Uterus (tissue), 4 donors: Measurements from ENCODE around the gene SLC27A1. TPM values are rescaled to one million over a fixed set of nuclear protein-coding genes. Genes with fewer than 3 reads are reported as not detected.

Experiments
- DNase-seq, 2 donors: peaks; one replicate each; pipeline ENCODE4 v3.0.0-alpha.2; 2019 to 2020
- H3K27ac ChIP-seq, 2 donors: fragments of 200-600 bp; sonication (generic); 1 replicate in 1 of 2; 2 replicates in 1 of 2; pipeline ENCODE4 v1.5.1; 2016 to 2018
- H3K27me3 ChIP-seq, 2 donors: fragments of 200-600 bp; sonication (generic); one replicate each; pipeline ENCODE4 v1.5.1; 2018 to 2019; ENCODE audit warnings: control low read depth in 1 of 2
- H3K36me3 ChIP-seq, 2 donors: fragments of 200-600 bp; sonication (generic); one replicate each; pipeline ENCODE4 v1.5.1; 2019; ENCODE audit warnings: control low read depth in 1 of 2
- H3K4me1 ChIP-seq, 2 donors: fragments of 200-600 bp; sonication (generic); one replicate each; pipeline ENCODE4 v1.5.1; 2018 to 2019; ENCODE audit warnings: control low read depth in 1 of 2
- H3K4me3 ChIP-seq, 2 donors: fragments of 200-600 bp; sonication (generic); 1 replicate in 1 of 2; 2 replicates in 1 of 2; pipeline ENCODE4 v1.5.1; 2018 to 2019; ENCODE audit warnings: mild to moderate bottlenecking in 1 of 2
- H3K9me3 ChIP-seq, 2 donors: fragments of 200-600 bp; sonication (generic); one replicate each; pipeline ENCODE4 v1.5.1; 2019; ENCODE audit warnings: control low read depth in 1 of 2
- POLR2A ChIP-seq, 2 donors: fragments of 450-650 bp; IDR thresholded peaks; one replicate each; pipeline ENCODE4 v1.6.1; 2016; ENCODE audit warnings: antibody characterized with exemption in 2 of 2, mild to moderate bottlenecking in 1 of 2, moderate library complexity in 1 of 2
- intact Hi-C: fragments of 100-400 bp; cut with DNase I; formaldehyde crosslinking; loops from one replicate; pipeline ENCODE4 v1.15.1; 2023; ENCODE audit warnings: low total_unique reads
- total RNA-seq, 4 donors: library from RNA; depleted of rRNA in 3 of 4; stranded (reverse); fragments of >200 nt in 3 of 4; gene quantifications; one replicate each; pipeline versions ENCODE4 v1.1.0 to v1.2.4, GENCODE V29; 2014 to 2023
- TF ChIP-seq, protein P1 (sequence below), 4 experiments: fragments of 200-600 bp in 2 of 4; fragments of 450-650 bp in 2 of 4; sonication (generic) in 2 of 4; IDR thresholded peaks; one replicate each; pipeline ENCODE4 v1.5.1; 2016 to 2019; ENCODE audit warnings: antibody characterized with exemption in 4 of 4, mild to moderate bottlenecking in 2 of 4, moderate library complexity in 1 of 4
- donor health status: DM: yes; HTN: yes; CAD: no.

The SLC27A1 gene
- total RNA-seq, 4 donors from 2014 or later = 7.1 to 36.5 (median 26.9) TPM

DNA sequence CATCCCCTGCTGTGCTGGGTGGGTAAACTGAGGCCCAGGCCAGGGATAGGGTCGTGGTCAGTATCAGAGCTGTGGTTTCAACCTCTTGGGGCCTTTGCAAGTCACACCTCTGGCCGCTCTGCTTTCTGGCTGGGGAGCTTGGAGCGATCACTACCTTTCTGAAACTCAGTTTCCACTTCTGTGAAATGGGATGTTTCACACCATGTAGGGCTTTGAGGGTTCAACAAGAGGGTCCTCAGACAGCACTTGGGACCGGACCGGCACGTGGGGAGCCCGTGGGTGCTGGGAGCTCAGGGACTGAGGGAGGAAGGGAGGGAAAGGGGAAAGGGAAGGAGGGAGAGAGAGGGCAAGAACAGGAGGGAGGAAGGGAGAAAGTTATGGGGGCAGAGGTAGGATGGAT is 62.2 kb downstream of the SLC27A1 start:
- Histone ChIP-seq H3K9me3 (no peaks in the 10 kb centered on the region), H3K4me3 (no peak overlapping the region), H3K4me1 (no peaks in the 10 kb centered on the region), H3K36me3 (no peaks in the 10 kb centered on the region), H3K27me3 (no peaks in the 10 kb centered on the region), H3K27ac (no peak overlapping the region)
- intact Hi-C loops = no loop called here
- TF ChIP-seq, protein P1, sequence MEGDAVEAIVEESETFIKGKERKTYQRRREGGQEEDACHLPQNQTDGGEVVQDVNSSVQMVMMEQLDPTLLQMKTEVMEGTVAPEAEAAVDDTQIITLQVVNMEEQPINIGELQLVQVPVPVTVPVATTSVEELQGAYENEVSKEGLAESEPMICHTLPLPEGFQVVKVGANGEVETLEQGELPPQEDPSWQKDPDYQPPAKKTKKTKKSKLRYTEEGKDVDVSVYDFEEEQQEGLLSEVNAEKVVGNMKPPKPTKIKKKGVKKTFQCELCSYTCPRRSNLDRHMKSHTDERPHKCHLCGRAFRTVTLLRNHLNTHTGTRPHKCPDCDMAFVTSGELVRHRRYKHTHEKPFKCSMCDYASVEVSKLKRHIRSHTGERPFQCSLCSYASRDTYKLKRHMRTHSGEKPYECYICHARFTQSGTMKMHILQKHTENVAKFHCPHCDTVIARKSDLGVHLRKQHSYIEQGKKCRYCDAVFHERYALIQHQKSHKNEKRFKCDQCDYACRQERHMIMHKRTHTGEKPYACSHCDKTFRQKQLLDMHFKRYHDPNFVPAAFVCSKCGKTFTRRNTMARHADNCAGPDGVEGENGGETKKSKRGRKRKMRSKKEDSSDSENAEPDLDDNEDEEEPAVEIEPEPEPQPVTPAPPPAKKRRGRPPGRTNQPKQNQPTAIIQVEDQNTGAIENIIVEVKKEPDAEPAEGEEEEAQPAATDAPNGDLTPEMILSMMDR (IDR thresholded peaks at IDR 0.05) = no peak
- TF ChIP-seq POLR2A (IDR thresholded peaks at IDR 0.05) = no peak
- no peak for DNase-seq

DNA sequence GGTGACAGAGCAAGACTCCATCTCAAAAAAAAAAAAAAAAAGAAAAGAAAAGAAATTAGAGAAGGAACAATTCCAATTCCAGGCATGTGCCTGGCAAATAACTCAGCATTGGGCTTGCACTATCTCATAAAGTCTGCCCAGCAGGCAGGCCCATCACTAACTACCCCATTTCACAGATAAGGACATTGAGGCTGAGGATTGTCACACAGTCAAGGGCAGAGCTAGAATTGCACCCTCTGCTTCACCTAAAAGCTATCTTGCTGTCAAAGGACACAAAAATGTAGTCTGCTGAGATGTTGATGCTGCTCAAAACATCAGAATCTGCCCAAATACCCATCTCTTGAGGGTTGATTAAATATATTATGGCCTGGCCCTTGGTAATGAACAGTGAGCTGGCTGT is 64.4 kb downstream of the SLC27A1 start:
- Histone ChIP-seq H3K27me3 (no peaks in the 10 kb centered on the region), H3K4me1 (peaks cover 0 to 8% of the 10 kb centered on the region in 2 donors), H3K4me3 (no peak overlapping the region), H3K9me3 (no peaks in the 10 kb centered on the region), H3K36me3 (no peaks in the 10 kb centered on the region), H3K27ac (no peak overlapping the region)
- no peak for DNase-seq
- intact Hi-C loops = no loop called here
- no peak for TF ChIP-seq POLR2A (IDR thresholded peaks at IDR 0.05)
- TF ChIP-seq, protein P1 (IDR thresholded peaks at IDR 0.05) = no peak

DNA sequence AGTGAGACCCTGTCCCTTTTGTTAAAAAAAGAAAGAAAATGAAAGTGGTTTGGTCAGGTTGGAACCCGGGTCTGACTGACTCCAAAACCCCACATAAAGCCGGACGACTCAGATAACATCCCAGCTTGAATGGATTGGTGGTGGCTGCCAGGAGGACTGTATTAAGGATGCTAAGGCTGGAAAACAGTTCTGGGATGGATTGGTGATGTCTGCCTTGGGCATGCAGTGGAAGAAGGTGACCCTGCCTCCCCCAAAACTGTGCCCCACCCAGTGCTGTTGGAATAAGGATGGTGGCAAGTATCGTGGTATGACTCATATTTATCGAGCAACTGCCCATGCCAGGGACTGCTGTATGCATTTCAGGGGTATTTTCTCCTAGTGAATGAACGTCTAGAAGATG is 66.6 kb downstream of the SLC27A1 start:
- DNase-seq = no peak
- Histone ChIP-seq H3K36me3 (no peaks in the 10 kb centered on the region), H3K9me3 (no peaks in the 10 kb centered on the region), H3K4me3 (no peak overlapping the region), H3K27ac (no peak overlapping the region), H3K27me3 (no peaks in the 10 kb centered on the region), H3K4me1 (peaks cover 0 to 8% of the 10 kb centered on the region in 2 donors)
- TF ChIP-seq, protein P1 (IDR thresholded peaks at IDR 0.05) = no peak
- TF ChIP-seq POLR2A (IDR thresholded peaks at IDR 0.05) = no peak
- intact Hi-C loops = no loop called here

DNA sequence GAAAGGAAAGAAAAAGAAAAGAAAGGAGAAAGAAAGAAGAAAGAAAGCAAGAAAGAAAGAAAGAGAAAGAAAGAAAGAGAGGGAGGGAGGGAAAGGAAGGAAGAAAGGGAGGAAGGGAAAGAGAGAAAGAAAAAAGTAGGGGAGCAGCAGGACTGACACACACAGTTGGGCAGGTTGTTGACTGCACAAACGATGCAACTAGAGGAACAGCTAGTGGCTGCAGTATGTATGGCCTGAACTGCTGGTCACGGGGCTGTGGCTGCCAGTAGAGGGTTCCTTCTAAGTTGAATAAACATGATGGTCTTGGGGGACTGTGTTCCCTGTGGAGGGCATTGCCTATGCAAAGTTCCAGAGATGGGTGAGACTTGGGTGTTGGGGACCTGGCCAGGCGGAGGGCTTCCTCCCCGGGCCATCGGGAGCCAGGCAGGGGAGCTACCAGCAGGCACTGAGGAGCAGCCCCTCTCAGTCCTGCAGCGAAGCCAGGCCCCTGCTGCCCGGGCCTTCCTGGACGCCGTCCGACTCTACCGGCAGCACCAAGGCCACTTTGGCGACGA is 68.4 kb downstream of the SLC27A1 start:
- Histone ChIP-seq H3K36me3 (no peaks in the 10 kb centered on the region), H3K4me1 (peaks cover 0 to 8% of the 10 kb centered on the region in 2 donors), H3K9me3 (no peaks in the 10 kb centered on the region), H3K27ac (peak overlapping the region in 1 of 2 donors; percentile 46), H3K27me3 (no peaks in the 10 kb centered on the region), H3K4me3 (peak overlapping the region; percentile 28 to 39)
- DNase-seq = no peak
- intact Hi-C loops = no loop called here
- TF ChIP-seq, protein P1 (IDR thresholded peaks at IDR 0.05) = no peak
- no peak for TF ChIP-seq POLR2A (IDR thresholded peaks at IDR 0.05)

DNA sequence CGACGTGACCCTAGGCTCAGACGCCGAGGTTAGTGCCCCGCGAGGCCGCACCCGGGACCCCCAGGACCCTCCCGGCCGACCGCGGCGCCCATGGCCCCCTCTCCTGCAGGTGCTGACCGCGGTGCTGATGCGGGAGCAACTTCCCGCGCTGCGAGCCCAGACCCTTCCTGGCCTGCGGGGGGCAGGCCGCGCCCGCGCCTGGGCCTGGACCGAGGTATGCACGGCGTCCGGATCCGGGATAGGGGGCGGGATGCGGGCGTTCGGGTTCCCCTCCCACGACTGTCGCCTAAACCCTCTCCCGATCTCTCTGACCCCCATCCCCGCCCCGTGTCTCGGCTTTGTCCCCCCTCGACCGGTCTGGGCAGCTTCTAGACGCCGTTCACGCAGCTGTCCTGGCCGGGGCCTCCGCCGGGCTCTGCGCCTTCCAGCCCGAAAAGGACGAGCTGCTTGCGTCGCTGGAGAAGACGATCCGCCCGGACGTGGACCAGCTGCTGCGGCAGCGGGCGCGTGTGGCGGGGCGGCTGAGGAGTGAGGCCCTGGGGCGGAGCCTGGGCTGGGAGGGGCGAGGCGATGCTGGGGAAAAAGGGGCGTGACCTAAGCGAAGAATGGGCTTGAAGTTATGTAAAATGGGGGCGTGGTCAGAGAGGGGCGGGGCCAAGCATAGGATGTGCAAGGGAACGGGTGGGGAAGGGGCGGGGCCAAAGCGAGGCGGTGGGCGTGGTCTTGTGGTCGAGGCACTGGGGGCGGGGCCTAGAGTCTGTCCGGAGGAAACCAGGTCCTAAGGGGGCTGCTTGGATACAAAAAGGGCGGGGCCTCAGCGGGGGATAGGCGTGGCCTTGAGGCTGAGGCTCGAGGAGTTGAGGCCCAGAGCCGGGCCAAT is 69.2 kb downstream of the SLC27A1 start:
- Histone ChIP-seq H3K9me3 (no peaks in the 10 kb centered on the region), H3K27ac (peak overlapping the region; percentile 46 to 47), H3K4me3 (peak overlapping the region; percentile 28 to 39), H3K4me1 (peaks cover 0 to 8% of the 10 kb centered on the region in 2 donors), H3K27me3 (no peaks in the 10 kb centered on the region), H3K36me3 (no peaks in the 10 kb centered on the region)
- peak; percentile 94 to 97 for DNase-seq
- intact Hi-C loops = no loop called here
- peak in 1 of 2 donors; percentile 12 for TF ChIP-seq POLR2A (IDR thresholded peaks at IDR 0.05)
- TF ChIP-seq, protein P1 (IDR thresholded peaks at IDR 0.05) = peak; percentile 43 to 68 (median 56)
